ENCODE measurements around the gene DSTN.

The DSTN gene

GRCh38 chr20:17613328-17614175, 43.7 kb downstream of the DSTN start:
- no peak for DNase-seq

GRCh38 chr20:17614176-17614811, 44.4 kb downstream of the DSTN start:
- DNase-seq = no peak

DNA sequence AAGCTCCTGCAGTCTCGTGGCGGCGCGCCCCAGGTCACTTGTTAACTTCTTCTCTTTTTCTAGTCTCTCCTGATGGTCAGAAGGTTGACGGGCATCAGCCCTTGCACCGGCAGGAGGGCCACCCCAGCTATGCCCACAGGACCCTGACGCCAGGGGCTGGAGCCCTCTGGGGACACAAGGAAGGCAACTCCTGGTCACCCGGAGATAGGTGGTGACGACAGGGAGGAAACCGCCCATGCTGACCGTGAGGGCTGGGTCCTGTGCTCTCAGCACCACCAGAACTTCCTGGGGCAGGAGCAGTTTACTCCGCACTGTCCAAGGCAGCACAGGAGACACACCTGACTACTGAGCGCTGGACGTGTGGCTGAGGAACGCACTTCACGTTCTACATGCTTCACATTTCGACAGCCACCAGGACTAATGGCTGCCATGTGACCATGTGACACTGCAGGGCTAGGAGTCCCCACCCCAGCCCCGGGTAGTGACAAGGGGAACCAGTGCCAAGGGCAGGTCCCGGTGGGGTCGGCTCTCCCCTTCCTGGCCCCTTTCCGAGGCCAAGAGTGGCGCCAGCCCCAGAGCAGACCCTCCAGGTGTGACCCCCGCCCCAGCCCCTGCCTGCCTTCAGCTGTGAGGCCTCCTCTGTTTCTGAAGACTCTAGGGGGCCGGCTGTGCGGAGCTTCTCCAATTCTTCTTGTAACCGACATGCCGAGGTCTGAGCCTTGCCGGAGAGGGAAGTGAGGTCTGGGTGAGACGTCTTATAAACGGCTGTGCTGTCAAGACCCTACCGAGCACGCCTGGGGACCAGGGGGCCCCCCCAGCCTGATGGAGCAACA, 45.2 kb downstream of the DSTN start:
- DNase-seq = no peak

GRCh38 chr20:17615645-17616479, 46.0 kb downstream of the DSTN start:
- no peak for DNase-seq

DNA sequence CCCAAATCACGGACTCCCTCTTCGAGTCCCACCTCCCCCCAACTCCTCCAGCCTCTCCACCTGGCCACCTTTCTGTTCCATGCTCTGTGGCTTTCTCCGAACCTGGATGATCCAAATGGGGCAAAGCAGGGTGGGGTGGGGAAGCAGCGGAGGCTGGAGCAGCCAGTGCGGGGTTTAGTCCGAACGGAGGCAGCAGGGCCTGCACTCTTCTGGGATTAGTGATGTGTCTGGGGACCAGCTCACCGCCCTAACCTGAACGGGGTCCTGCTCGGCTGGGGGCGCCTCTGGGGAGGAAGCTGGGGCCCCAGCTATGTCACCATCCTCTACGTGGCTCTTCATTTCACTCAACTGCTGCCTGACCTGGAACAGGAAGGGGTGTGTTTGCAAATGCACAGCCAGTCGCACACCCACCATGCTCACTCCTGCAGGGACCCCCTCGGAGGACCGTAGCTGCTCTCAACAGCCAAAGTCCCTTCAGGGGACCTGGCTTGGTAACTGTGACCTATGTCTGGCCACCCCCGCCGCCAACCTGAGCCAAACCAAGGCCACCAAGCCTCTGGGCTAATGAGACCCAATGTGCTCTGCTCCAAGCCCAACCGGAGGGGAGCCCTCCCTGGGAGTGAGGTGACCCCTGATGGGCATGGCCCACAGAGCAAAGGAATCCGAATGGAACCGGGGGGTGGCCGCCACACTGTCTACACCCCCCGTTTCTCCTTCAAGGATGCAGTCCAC, 46.8 kb downstream of the DSTN start:
- DNase-seq = no peak

GRCh38 chr20:17617212-17617867, 47.5 kb downstream of the DSTN start:
- DNase-seq = peak; percentile 51

- no peak for DNase-seq
These were observed 48.2 kb downstream of the DSTN start for GRCh38 chr20:17617868-17618672.

DNA sequence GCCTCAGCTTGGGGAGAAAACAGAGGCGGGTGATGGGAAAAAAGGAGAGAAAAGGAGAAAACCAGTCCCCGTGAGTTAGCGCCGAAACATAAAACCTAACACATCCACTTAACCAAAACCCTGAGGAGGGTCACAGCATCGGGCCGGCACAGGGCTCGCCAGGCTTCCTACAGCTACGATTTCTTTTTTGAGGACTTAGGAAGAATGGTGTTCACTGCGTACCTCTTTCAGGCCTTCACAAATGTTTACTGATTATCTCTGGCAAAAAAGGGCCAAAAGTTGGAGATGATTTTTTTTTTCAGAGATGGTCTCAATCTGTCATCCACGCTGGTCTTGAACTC, 48.8 kb downstream of the DSTN start:
- DNase-seq = no peak

DNA sequence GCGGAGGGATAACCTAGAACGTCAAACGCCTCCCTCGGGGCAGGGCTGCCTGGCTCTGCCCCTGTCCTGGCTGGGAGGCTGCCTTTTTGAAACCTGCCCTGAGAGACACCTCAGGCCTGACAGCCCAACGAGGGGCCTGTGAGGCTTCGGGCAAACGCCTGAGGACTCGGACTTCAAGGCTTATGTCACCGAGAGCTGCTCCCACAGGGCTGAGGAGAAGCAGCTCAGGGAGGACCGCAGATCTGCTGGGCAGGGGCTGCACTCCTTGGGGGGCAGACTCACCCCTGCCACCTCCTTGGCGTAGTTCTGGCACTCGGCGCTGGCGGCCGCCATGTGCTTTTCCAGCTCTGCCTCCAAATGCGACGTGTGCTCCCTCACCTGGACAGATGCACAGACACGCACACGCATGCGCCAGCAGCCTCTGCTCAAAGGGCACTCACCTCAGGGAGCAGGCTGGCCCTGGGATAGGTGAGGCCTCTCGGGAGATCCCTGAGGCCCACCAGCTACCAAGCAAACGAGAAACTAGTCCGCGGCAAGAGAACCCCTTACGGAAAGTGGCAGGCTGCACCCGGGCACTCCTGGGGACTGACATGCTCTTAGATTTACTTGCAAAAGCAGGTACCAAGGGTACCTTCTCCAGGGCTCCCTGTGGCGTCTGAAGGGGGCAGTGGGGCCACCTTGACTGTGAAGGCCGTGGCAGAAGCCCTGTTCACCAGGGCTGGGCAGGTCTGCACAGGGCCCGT, 49.6 kb downstream of the DSTN start:
- no peak for DNase-seq

DNA sequence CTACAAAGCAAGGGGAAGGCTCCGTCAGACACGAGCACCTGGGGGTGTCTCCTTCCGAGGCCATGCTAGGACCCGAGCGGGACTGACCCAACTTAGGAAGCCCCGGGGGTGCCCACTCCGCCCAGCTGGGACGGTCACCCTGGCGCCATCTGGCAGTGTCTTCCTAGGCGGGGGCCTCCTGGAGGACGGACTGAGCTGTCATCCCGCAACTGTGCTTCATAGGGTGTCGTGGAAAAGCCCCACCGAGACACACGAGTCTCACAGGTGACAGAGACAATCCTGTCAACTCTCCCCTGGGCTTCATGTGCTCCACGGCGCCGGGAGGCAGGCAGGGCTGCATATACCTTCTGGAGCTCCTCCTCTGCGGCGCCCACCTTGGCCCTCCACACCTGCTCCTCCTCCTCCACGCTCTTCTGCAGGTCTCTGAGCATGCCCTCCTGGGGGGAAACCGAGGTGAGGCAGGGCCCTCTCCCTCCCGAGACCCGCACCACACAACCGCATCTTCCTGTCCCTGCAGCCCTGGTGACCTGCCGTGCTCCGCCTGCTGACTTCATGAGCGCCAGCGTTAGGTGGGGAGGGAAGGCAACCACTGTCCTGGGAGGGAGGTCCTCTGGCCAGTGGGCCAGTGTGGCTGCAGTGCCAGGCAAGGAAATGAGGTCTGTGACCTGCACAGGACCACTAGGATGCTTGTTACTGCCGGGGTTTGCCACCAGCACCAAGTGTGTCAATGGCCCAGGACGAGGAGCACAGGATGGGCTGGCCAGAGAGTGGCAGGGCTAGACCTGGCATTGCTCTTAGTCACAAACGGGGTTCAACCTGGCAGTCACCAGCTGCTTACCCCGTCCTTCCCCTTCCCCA, 50.7 kb downstream of the DSTN start:
- no peak for DNase-seq

GRCh38 chr20:17621229-17621968, 51.5 kb downstream of the DSTN start:
- no peak for DNase-seq

- no peak for DNase-seq
These were observed 52.4 kb downstream of the DSTN start for GRCh38 chr20:17622086-17622850.

DNA sequence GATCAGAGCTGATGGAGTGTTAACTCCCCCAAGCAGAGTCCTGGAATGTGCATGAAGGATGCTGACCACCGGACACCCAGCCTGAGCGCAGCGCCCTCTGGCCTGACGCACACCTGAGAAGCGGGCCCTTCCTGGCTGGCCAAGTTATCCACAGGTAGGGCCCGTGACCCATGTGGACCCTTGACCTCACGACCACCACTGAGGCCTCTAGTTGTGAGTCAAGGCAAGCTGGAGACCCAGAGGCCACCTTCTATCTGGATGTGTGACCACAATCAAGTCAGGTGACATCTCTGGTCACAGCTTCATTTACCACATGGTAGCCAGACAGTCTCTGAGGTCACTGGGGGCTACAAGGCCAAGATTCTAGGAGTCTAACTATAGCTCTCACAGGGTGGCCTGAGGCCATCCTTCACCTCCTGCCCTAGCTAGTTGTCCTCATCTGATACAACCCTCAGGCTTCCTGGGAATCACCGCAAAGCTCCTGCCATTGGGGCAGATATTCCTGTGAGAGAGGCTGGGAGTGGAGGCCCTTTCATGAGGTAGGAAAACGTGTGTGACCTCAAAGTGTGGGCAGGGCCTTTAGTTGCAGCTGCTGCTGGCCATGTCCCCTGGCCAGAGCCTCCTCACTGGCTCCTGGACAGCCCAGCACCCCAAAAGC, 53.1 kb downstream of the DSTN start:
- no peak for DNase-seq

DNA sequence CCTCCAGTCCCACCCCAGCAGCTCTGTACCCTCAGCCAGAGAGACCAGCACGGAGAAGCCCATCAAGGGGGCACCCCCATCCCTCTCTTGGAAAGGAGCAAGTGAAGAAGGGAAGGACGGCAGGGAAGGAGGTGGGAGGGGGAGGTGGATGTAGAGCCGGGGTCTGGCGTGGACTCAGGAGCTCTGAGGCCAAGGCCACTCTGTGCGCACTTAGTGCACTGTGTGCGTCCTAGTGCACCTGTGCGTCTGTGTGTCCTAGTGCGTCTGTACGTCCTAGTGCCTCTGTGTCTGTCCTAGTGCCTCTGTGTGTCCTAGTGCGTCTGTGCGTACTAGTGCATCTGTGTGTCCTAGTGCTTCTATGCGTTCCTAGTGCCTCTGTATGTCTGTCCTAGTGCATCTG, 54.2 kb downstream of the DSTN start:
- no peak for DNase-seq

- DNase-seq = no peak
These were observed 54.8 kb downstream of the DSTN start for GRCh38 chr20:17624551-17625245.
